Lung (tissue), 12 donors: ENCODE results near the gene ASB18. TPM values are rescaled to one million over a fixed set of nuclear protein-coding genes. Genes with fewer than 3 reads are reported as not detected.

Experiments used
- ATAC-seq: fragments of 200-7000 bp; cut with Tn5 transposase; one replicate; pipeline ENCODE4 v1.9.1; 2020; ENCODE audit warnings: moderate number of reproducible peaks; ENCODE audit not compliant: insufficient read depth, low FRiP score
- DNase-seq, 3 donors: peaks; one replicate each; pipeline ENCODE4 v3.0.0-alpha.2; 2013 to 2017
- H3K27ac ChIP-seq, 2 donors: one replicate each; pipeline ENCODE4 v1.5.1; 2013; ENCODE audit warnings: mild to moderate bottlenecking in 2 of 2, moderate library complexity in 2 of 2, control low read depth in 1 of 2, inconsistent platforms in 1 of 2, low read depth in 1 of 2, low read length in 1 of 2
- H3K27me3 ChIP-seq, 3 donors: one replicate each; pipeline ENCODE4 v1.5.1; 2013; ENCODE audit warnings: low read length in 2 of 3; ENCODE audit not compliant: control insufficient read depth in 3 of 3, insufficient read depth in 3 of 3
- H3K36me3 ChIP-seq, 4 donors: one replicate each; pipeline ENCODE4 v1.5.1; 2013; ENCODE audit warnings: low read length in 4 of 4, mild to moderate bottlenecking in 1 of 4, moderate library complexity in 1 of 4; ENCODE audit not compliant: control insufficient read depth in 4 of 4, insufficient read depth in 4 of 4
- H3K4me1 ChIP-seq, 5 donors: one replicate each; pipeline ENCODE4 v1.5.1; 2013; ENCODE audit warnings: low read length in 5 of 5, mild to moderate bottlenecking in 2 of 5, moderate library complexity in 1 of 5; ENCODE audit not compliant: control insufficient read depth in 5 of 5, insufficient read depth in 5 of 5
- H3K4me3 ChIP-seq: one replicate; pipeline ENCODE4 v1.5.1; 2013; ENCODE audit warnings: mild to moderate bottlenecking, control low read depth, moderate library complexity
- H3K9ac ChIP-seq, 2 donors: one replicate each; pipeline ENCODE4 v1.5.1; 2013; ENCODE audit warnings: low read length in 2 of 2, control low read depth in 1 of 2; ENCODE audit not compliant: insufficient read depth in 1 of 2
- H3K9me3 ChIP-seq, 4 donors: one replicate each; pipeline ENCODE4 v1.5.1; 2013; ENCODE audit warnings: low read length in 3 of 4, mild to moderate bottlenecking in 1 of 4, moderate library complexity in 1 of 4; ENCODE audit not compliant: control insufficient read depth in 4 of 4, insufficient read depth in 3 of 4
- WGBS, 2 donors: extraction: QIAGEN DNeasy Blood & Tissue Kit; methylation state at CpG; one replicate each; pipeline ENCODE4 v1.1.7; 2013; 5-methylcytosine and 5-hydroxymethylcytosine counted together
- polyA plus RNA-seq, 2 donors: library from polyadenylated mRNA; stranded (reverse); fragments of 200-250 nt; gene quantifications; one replicate each; pipeline ENCODE4 v1.2.1, GENCODE V29; 2013
- total RNA-seq, 2 donors: library from RNA; depleted of rRNA in 1 of 2; stranded (reverse); fragments of >200 nt in 1 of 2; gene quantifications; one replicate each; pipeline ENCODE4 v1.2.1, GENCODE V29; 2014 to 2021
- TF ChIP-seq, protein P1 (sequence below): IDR thresholded peaks from 2 replicates; pipeline ENCODE4 v1.5.1; 2012; ENCODE audit warnings: mild to moderate bottlenecking; ENCODE audit errors: control extremely low read depth, extremely low read depth
- donor health status: control.
- donor health status: control.
- donor health status: Bipolar disorder and iron deficiency.
- donor health status: healthy.
- donor health status: DM: yes; HTN: yes; CAD: no.

Gene ASB18
- total and polyA plus RNA-seq, 4 donors = not detected

DNA sequence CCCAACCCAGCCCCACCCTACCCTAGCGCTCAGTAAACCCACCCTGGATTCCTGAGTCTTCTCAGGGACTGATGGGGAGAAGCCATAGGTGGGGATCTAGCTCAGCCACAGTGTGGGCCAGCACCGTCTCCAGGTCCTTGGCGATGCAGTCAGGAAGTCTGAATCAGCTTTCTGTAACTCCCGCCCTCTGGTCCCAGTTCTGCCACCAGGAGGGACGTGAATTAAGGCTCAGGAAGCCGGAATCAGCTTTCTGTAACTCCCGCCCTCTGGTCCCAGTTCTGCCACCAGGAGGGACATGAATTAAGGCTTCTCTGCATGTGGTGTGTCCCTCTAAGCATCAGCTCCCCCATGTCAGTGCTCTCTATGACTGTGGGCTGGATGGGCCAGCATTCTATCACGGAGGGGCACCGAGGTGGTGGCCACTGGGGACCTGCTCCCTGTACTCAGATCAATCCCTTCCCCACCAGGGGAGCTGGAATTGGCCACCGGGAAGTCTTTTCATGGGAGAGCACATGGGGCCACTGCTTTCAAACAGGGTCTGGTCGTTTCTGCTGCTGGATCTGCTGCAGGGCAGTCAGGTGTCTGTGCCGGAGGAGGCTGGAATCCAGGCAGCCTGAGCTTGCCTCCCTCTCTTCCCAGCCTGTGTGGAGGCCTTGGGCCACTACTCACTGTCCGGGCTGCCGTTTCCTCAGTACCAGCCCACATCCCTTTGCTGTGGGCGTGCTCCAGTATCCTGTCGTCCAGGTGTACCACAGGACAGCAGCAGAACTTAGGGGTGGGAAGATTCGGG, 24.7 kb downstream of the ASB18 start:
- DNase-seq (no peak), ATAC-seq (no peak)
- TF ChIP-seq, protein P1, sequence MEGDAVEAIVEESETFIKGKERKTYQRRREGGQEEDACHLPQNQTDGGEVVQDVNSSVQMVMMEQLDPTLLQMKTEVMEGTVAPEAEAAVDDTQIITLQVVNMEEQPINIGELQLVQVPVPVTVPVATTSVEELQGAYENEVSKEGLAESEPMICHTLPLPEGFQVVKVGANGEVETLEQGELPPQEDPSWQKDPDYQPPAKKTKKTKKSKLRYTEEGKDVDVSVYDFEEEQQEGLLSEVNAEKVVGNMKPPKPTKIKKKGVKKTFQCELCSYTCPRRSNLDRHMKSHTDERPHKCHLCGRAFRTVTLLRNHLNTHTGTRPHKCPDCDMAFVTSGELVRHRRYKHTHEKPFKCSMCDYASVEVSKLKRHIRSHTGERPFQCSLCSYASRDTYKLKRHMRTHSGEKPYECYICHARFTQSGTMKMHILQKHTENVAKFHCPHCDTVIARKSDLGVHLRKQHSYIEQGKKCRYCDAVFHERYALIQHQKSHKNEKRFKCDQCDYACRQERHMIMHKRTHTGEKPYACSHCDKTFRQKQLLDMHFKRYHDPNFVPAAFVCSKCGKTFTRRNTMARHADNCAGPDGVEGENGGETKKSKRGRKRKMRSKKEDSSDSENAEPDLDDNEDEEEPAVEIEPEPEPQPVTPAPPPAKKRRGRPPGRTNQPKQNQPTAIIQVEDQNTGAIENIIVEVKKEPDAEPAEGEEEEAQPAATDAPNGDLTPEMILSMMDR = no peak
- 67 to 68% methylated on average over 17 of the region's 17 CpGs for WGBS, 2 donors
- peaks cover 6 to 57% (median 53%) of the 10 kb centered on the region in 3 donors for H3K27me3 ChIP-seq
- H3K9me3 ChIP-seq = peaks cover 0 to 4% (median 0%) of the 10 kb centered on the region in 4 donors
- H3K9ac ChIP-seq = no peak overlapping the region
- peaks cover 0 to 9% (median 5%) of the 10 kb centered on the region in 5 donors for H3K4me1 ChIP-seq
- no peaks in the 10 kb centered on the region for H3K36me3 ChIP-seq
- H3K27ac ChIP-seq = peak overlapping the region in 1 of 2 donors; percentile 81
- H3K4me3 ChIP-seq = no peak overlapping the region

DNA sequence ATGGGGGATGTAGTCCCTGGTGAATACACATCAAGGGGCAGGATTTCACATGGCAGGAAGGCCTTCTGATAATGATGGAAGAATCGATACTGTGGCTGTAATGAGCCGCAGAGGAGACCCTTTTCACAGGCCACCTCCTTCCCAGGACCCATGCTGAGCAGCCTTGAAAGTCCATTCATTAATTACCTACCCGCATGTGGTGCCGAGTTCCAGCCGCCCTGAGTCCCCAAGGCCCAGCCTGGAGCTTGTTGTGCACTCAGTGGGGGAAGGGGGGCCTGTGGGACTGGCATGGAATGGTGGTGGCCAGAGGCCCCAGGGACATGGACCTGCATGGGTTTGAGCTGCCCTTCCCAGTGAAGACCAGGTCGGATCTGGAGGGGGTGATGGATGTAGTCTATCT, 25.5 kb downstream of the ASB18 start:
- Histone ChIP-seq H3K4me1 (peaks cover 0 to 9% (median 5%) of the 10 kb centered on the region in 5 donors), H3K27me3 (peaks cover 6 to 59% (median 57%) of the 10 kb centered on the region in 3 donors), H3K9ac (no peak overlapping the region), H3K27ac (peak overlapping the region in 1 of 2 donors; percentile 81), H3K9me3 (peaks cover 0 to 10% (median under 1%) of the 10 kb centered on the region in 4 donors), H3K36me3 (no peaks in the 10 kb centered on the region), H3K4me3 (no peak overlapping the region)
- TF ChIP-seq, protein P1 = no peak
- DNase-seq = no peak
- no peak for ATAC-seq
- 70 to 75% methylated on average over 6 of the region's 6 CpGs for WGBS, 2 donors

DNA sequence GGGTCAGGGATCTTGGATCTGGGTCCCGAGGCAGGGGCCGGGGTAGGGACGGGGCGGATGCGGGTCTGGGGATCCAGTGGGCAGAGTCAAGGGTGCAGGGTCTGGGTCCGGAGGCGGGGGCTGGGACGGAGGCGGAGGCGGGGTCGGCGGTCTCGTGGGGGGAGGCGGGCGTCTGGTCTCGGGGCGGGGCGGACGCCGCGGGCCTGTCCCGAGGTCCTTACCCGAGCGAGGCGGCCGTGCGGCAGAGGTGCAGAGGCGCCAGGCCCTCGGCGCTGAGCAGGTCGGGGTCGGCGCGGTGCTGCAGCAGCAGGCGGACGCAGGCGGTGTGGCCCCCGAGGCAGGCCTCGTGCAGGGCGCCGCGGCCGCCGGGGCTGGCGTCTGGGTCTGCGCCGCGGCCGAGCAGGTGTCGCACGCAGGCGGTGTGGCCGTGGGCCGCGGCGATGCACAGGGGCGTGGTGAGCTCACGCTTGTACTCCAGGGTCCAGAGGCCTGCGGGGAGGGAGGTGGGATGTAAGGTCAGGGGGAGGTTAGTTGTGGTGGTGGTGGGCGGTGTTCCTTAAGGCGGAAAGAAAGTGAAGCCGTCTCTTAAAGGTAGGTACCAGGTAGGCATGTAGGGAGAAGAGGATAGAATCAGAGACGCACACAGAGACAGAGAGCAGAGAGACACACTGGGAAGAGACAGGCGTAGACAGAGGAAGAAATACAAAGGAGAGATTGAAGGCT, 26.6 kb downstream of the ASB18 start:
- no peak overlapping the region for H3K9ac ChIP-seq

More for the DNA sequence above, 26.6 kb downstream of the ASB18 start:
- Histone ChIP-seq H3K27ac (peak overlapping the region in 1 of 2 donors; percentile 67), H3K27me3 (peaks cover 6 to 59% (median 57%) of the 10 kb centered on the region in 3 donors), H3K36me3 (no peaks in the 10 kb centered on the region), H3K4me3 (no peak overlapping the region), H3K9me3 (peaks cover 0 to 10% (median under 1%) of the 10 kb centered on the region in 4 donors), H3K4me1 (peaks cover 0 to 9% (median 5%) of the 10 kb centered on the region in 5 donors)
- DNase-seq (no peak), ATAC-seq (no peak)
- WGBS, 2 donors = 12 to 13% methylated on average over 52 to 64 of the region's 64 CpGs
- TF ChIP-seq, protein P1 = no peak
